Neural crest cell (in vitro differentiated cells): ENCODE data around the gene FLYWCH1. TPM values are rescaled to one million over a fixed set of nuclear protein-coding genes. Genes with fewer than 3 reads are reported as not detected.

Source experiments
- DNase-seq: peaks from one replicate; pipeline ENCODE4 v3.0.0; 2021; ENCODE audit warnings: low read depth, mixed read lengths, low spot score
- H3K27ac Mint-ChIP-seq: one replicate; pipeline ENCODE4 v1.8.0; 2021; ENCODE audit warnings: mild to moderate bottlenecking, mixed read lengths; ENCODE audit not compliant: unreplicated experiment
- H3K27me3 Mint-ChIP-seq: 2 replicates; pipeline ENCODE4 v1.8.0; 2021; ENCODE audit warnings: low read depth, mild to moderate bottlenecking, mixed read lengths
- H3K36me3 Mint-ChIP-seq: 2 replicates; pipeline ENCODE4 v1.8.0; 2021; ENCODE audit warnings: low read depth, mild to moderate bottlenecking, mixed read lengths
- H3K4me1 Mint-ChIP-seq: 2 replicates; pipeline ENCODE4 v1.8.0; 2021; ENCODE audit warnings: mixed read lengths
- H3K4me3 Mint-ChIP-seq: one replicate; pipeline ENCODE4 v1.8.0; 2021; ENCODE audit warnings: mild to moderate bottlenecking, mixed read lengths
- H3K9me3 Mint-ChIP-seq: 2 replicates; pipeline ENCODE4 v1.8.0; 2021; ENCODE audit warnings: mixed read lengths
- CTCF ChIP-seq: fragments of 200-600 bp; sonication (generic); conservative IDR thresholded peaks from 2 replicates; pipeline ENCODE4 v1.5.0; 2021; ENCODE audit warnings: antibody characterized with exemption, mild to moderate bottlenecking
- total RNA-seq: library from RNA; stranded (reverse); gene quantifications from 2 replicates; pipeline ENCODE4 v1.2.1, GENCODE V29; 2021

Gene FLYWCH1
- total RNA-seq, 1 donor from 2014 or later, result 26.4 TPM

- no peak for TF ChIP-seq CTCF
- Mint-ChIP-seq H3K4me3 (no peak overlapping the region), H3K27ac (no peak overlapping the region), H3K36me3 (no peaks in the 10 kb centered on the region), H3K27me3 (peaks cover 35% of the 10 kb centered on the region), H3K4me1 (no peaks in the 10 kb centered on the region), H3K9me3 (no peaks in the 10 kb centered on the region)
- DNase-seq, result no peak
Observed at GRCh38 chr16:3000540-3000939, 88.8 kb downstream of the FLYWCH1 start.

Other genes with a start within 250 kb of the FLYWCH1 start
- 27.4 and 27.7 TPM in 2 replicates for gene KCTD5, start 229.4 kb upstream of the FLYWCH1 start, total RNA-seq
- gene PRSS27, start 191.7 kb upstream of the FLYWCH1 start, total RNA-seq, result 5.3 and 7.8 TPM in 2 replicates
- gene SRRM2, start 159.3 kb upstream of the FLYWCH1 start, total RNA-seq, result 779 and 803 TPM in 2 replicates
- 249 and 261 TPM in 2 replicates for gene ELOB, start 134.7 kb upstream of the FLYWCH1 start, total RNA-seq
- gene PRSS33, start 124.4 kb upstream of the FLYWCH1 start, total RNA-seq, result 0.23 and 0.39 TPM in 2 replicates
- not detected in 2 replicates for gene PRSS41, start 113.5 kb upstream of the FLYWCH1 start, total RNA-seq
- gene PRSS21, start 94.7 kb upstream of the FLYWCH1 start, total RNA-seq, result not detected in 2 replicates
- not detected in 2 replicates for gene ZG16B, start 81.6 kb upstream of the FLYWCH1 start, total RNA-seq
- not detected in 2 replicates for gene PRSS22, start 53.8 kb upstream of the FLYWCH1 start, total RNA-seq
- 32.3 and 32.4 TPM in 2 replicates for gene FLYWCH2, start 28.7 kb upstream of the FLYWCH1 start, total RNA-seq
- gene KREMEN2, start 52.3 kb downstream of the FLYWCH1 start, total RNA-seq, result 1.0 TPM in 2 replicates
- gene PAQR4, start 57.4 kb downstream of the FLYWCH1 start, total RNA-seq, result 53.3 and 53.4 TPM in 2 replicates
- gene PKMYT1, start 68.5 kb downstream of the FLYWCH1 start, total RNA-seq, result 80.1 and 82.2 TPM in 2 replicates
- gene CLDN9, start 101.0 kb downstream of the FLYWCH1 start, total RNA-seq, result not detected in 2 replicates
- gene CLDN6, start 106.3 kb downstream of the FLYWCH1 start, total RNA-seq, result 0.47 and 0.55 TPM in 2 replicates
- 3.1 and 3.5 TPM in 2 replicates for gene TNFRSF12A, start 108.4 kb downstream of the FLYWCH1 start, total RNA-seq
- gene HCFC1R1, start 112.0 kb downstream of the FLYWCH1 start, total RNA-seq, result 23.7 and 28.6 TPM in 2 replicates
- gene THOC6, start 112.1 kb downstream of the FLYWCH1 start, total RNA-seq, result 62.5 and 68.0 TPM in 2 replicates
- not detected in 2 replicates for gene BICDL2, start 125.0 kb downstream of the FLYWCH1 start, total RNA-seq
- gene MMP25, start 134.6 kb downstream of the FLYWCH1 start, total RNA-seq, result 0.64 and 0.96 TPM in 2 replicates
- gene IL32, start 153.7 kb downstream of the FLYWCH1 start, total RNA-seq, result not detected in 2 replicates
- gene ZSCAN10, start 187.4 kb downstream of the FLYWCH1 start, total RNA-seq, result not detected in 2 replicates
- gene ZNF205, start 200.7 kb downstream of the FLYWCH1 start, total RNA-seq, result 19.7 and 21.1 TPM in 2 replicates
- 14.9 and 15.9 TPM in 2 replicates for gene ZNF213, start 223.1 kb downstream of the FLYWCH1 start, total RNA-seq